ENCODE measurements around the gene PTDSS2.

Gene PTDSS2

GRCh38 chr11:469684-470560 lies 19.8 kb downstream of the PTDSS2 start:
- no peak for DNase-seq (ENCODE audit: low read depth)

- no peak for DNase-seq (ENCODE audit: low read depth)
Measured at GRCh38 chr11:471468-472145, 21.5 kb downstream of the PTDSS2 start.

GRCh38 chr11:472272-472671 lies 22.2 kb downstream of the PTDSS2 start:
- no peak for DNase-seq (ENCODE audit: low read depth)

GRCh38 chr11:472816-473215 lies 22.7 kb downstream of the PTDSS2 start:
- no peak for DNase-seq (ENCODE audit: low read depth)

- DNase-seq (ENCODE audit: low read depth), result no peak
Measured at GRCh38 chr11:473415-473814, 23.3 kb downstream of the PTDSS2 start.

GRCh38 chr11:473962-474785 lies 24.1 kb downstream of the PTDSS2 start:
- DNase-seq (ENCODE audit: low read depth), result no peak

GRCh38 chr11:474914-475506 lies 24.9 kb downstream of the PTDSS2 start:
- DNase-seq (ENCODE audit: low read depth), result no peak

GRCh38 chr11:475941-476340 lies 25.9 kb downstream of the PTDSS2 start:
- no peak for DNase-seq (ENCODE audit: low read depth)

- no peak for DNase-seq (ENCODE audit: low read depth)
Measured at GRCh38 chr11:476416-476815, 26.3 kb downstream of the PTDSS2 start.

GRCh38 chr11:477052-477715 lies 27.1 kb downstream of the PTDSS2 start:
- no peak for DNase-seq (ENCODE audit: low read depth)

GRCh38 chr11:479311-479710 lies 29.2 kb downstream of the PTDSS2 start:
- no peak for DNase-seq (ENCODE audit: low read depth)

GRCh38 chr11:484616-485015 lies 34.5 kb downstream of the PTDSS2 start:
- no peak for DNase-seq (ENCODE audit: low read depth)

GRCh38 chr11:486189-486588 lies 36.1 kb downstream of the PTDSS2 start:
- DNase-seq (ENCODE audit: low read depth), result no peak

- DNase-seq (ENCODE audit: low read depth), result no peak
Measured at GRCh38 chr11:487571-488021, 37.5 kb downstream of the PTDSS2 start.

GRCh38 chr11:488062-488461 lies 38.0 kb downstream of the PTDSS2 start:
- no peak for DNase-seq (ENCODE audit: low read depth)

GRCh38 chr11:488579-488978 lies 38.5 kb downstream of the PTDSS2 start:
- DNase-seq (ENCODE audit: low read depth), result no peak

GRCh38 chr11:488992-489391 lies 38.9 kb downstream of the PTDSS2 start:
- DNase-seq (ENCODE audit: low read depth), result no peak

- DNase-seq (ENCODE audit: low read depth), result no peak
Measured at GRCh38 chr11:489610-490185, 39.6 kb downstream of the PTDSS2 start.

- DNase-seq (ENCODE audit: low read depth), result no peak
Measured at GRCh38 chr11:490186-490929, 40.3 kb downstream of the PTDSS2 start.

- DNase-seq (ENCODE audit: low read depth), result no peak
Measured at GRCh38 chr11:490930-491260, 40.8 kb downstream of the PTDSS2 start.

GRCh38 chr11:491358-491757 lies 41.3 kb downstream of the PTDSS2 start:
- no peak for DNase-seq (ENCODE audit: low read depth)
